Chondrocyte (in vitro differentiated cells): Measurements from ENCODE around the gene MAML2. TPM values are rescaled to one million over a fixed set of nuclear protein-coding genes. Genes with fewer than 3 reads are reported as not detected.
A peak's percentile ranks its signal among the peaks of the same experiment; 100 is the strongest.

Experiments used
- DNase-seq: peaks from one replicate; pipeline ENCODE4 v3.0.0; 2021; ENCODE audit warnings: mixed read lengths, low spot score
- H3K27ac Mint-ChIP-seq: one replicate; pipeline ENCODE4 v1.8.0; 2021; ENCODE audit warnings: mild to moderate bottlenecking, moderate library complexity, mixed read lengths; ENCODE audit not compliant: unreplicated experiment
- H3K27me3 Mint-ChIP-seq: 2 replicates; pipeline ENCODE4 v1.8.0; 2021; ENCODE audit warnings: low read depth, mixed read lengths
- H3K36me3 Mint-ChIP-seq: 2 replicates; pipeline ENCODE4 v1.8.0; 2021; ENCODE audit warnings: low read depth, mixed read lengths
- H3K4me1 Mint-ChIP-seq: 2 replicates; pipeline ENCODE4 v1.8.0; 2021; ENCODE audit warnings: low read depth, mild to moderate bottlenecking, mixed read lengths
- H3K4me3 Mint-ChIP-seq: one replicate; pipeline ENCODE4 v1.8.0; 2021; ENCODE audit warnings: mild to moderate bottlenecking, moderate library complexity, mixed read lengths; ENCODE audit not compliant: unreplicated experiment
- H3K9me3 Mint-ChIP-seq: 2 replicates; pipeline ENCODE4 v1.8.0; 2021; ENCODE audit warnings: low read depth, mixed read lengths
- total RNA-seq: library from RNA; stranded (reverse); gene quantifications from 3 replicates; pipeline ENCODE4 v1.2.1, GENCODE V29; 2021
- TF ChIP-seq, protein P1 (sequence below): fragments of 200-600 bp; sonication (generic); IDR thresholded peaks from 2 replicates; pipeline ENCODE4 v1.5.0; 2021; ENCODE audit warnings: antibody characterized with exemption, mild to moderate bottlenecking, moderate library complexity

The MAML2 gene
- total RNA-seq, 1 donor from 2014 or later: 19.0 TPM

GRCh38 chr11:96313163-96313562, 29.8 kb downstream of the MAML2 start:
- H3K4me1 Mint-ChIP-seq: peaks cover 89% of the 10 kb centered on the region
- H3K27ac Mint-ChIP-seq: peak overlapping the region; percentile 82
- no peaks in the 10 kb centered on the region for H3K27me3 Mint-ChIP-seq

GRCh38 chr11:96311120-96311568, 31.9 kb downstream of the MAML2 start:
- Mint-ChIP-seq H3K27me3 (no peaks in the 10 kb centered on the region), H3K9me3 (no peaks in the 10 kb centered on the region), H3K36me3 (no peaks in the 10 kb centered on the region), H3K4me1 (peaks cover 89% of the 10 kb centered on the region), H3K27ac (peak overlapping the region; percentile 75), H3K4me3 (no peak overlapping the region)
- DNase-seq: no peak
- TF ChIP-seq, protein P1, sequence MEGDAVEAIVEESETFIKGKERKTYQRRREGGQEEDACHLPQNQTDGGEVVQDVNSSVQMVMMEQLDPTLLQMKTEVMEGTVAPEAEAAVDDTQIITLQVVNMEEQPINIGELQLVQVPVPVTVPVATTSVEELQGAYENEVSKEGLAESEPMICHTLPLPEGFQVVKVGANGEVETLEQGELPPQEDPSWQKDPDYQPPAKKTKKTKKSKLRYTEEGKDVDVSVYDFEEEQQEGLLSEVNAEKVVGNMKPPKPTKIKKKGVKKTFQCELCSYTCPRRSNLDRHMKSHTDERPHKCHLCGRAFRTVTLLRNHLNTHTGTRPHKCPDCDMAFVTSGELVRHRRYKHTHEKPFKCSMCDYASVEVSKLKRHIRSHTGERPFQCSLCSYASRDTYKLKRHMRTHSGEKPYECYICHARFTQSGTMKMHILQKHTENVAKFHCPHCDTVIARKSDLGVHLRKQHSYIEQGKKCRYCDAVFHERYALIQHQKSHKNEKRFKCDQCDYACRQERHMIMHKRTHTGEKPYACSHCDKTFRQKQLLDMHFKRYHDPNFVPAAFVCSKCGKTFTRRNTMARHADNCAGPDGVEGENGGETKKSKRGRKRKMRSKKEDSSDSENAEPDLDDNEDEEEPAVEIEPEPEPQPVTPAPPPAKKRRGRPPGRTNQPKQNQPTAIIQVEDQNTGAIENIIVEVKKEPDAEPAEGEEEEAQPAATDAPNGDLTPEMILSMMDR: no peak

More at GRCh38 chr11:96313163-96313562, 29.8 kb downstream of the MAML2 start:
- TF ChIP-seq, protein P1: no peak
- no peak for DNase-seq
- H3K4me3 Mint-ChIP-seq: no peak overlapping the region
- H3K9me3 Mint-ChIP-seq: no peaks in the 10 kb centered on the region
- peaks cover 3% of the 10 kb centered on the region for H3K36me3 Mint-ChIP-seq

- H3K4me1 Mint-ChIP-seq: peaks cover 88% of the 10 kb centered on the region
- H3K36me3 Mint-ChIP-seq: no peaks in the 10 kb centered on the region
- H3K27ac Mint-ChIP-seq: no peak overlapping the region
- TF ChIP-seq, protein P1: no peak
- no peak for DNase-seq
- H3K4me3 Mint-ChIP-seq: no peak overlapping the region
- no peaks in the 10 kb centered on the region for H3K27me3 Mint-ChIP-seq
- no peaks in the 10 kb centered on the region for H3K9me3 Mint-ChIP-seq
Observed at GRCh38 chr11:96310236-96310635, 32.8 kb downstream of the MAML2 start.

DNA sequence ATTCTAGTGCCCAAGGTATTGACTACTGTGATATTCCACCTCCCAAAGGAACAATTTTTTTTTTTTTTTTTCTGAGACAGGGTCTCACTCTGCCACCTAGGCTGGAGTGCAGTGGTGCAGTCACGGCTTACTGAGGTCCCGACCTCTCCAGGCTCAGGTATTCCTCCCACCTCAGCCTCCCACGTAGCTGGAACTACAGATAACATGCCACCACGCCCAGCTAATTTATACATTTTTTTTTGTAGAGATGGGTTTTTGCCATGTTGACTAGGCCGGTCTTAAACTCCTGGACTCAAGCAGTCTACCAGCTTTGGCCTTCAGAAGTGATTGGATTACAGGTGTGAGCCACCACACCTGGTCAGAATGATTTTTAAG, 33.4 kb downstream of the MAML2 start:
- H3K4me1 Mint-ChIP-seq: peaks cover 83% of the 10 kb centered on the region
- TF ChIP-seq, protein P1: no peak
- H3K27me3 Mint-ChIP-seq: no peaks in the 10 kb centered on the region
- no peaks in the 10 kb centered on the region for H3K36me3 Mint-ChIP-seq
- no peak overlapping the region for H3K27ac Mint-ChIP-seq
- H3K9me3 Mint-ChIP-seq: no peaks in the 10 kb centered on the region
- no peak for DNase-seq
- no peak overlapping the region for H3K4me3 Mint-ChIP-seq

GRCh38 chr11:96309016-96309642, 33.9 kb downstream of the MAML2 start:
- peaks cover 82% of the 10 kb centered on the region for H3K4me1 Mint-ChIP-seq
- no peak for DNase-seq
- H3K27ac Mint-ChIP-seq: peak overlapping the region; percentile 3
- H3K27me3 Mint-ChIP-seq: no peaks in the 10 kb centered on the region
- H3K9me3 Mint-ChIP-seq: no peaks in the 10 kb centered on the region
- TF ChIP-seq, protein P1: no peak
- H3K4me3 Mint-ChIP-seq: no peak overlapping the region
- no peaks in the 10 kb centered on the region for H3K36me3 Mint-ChIP-seq
